GM18520 (cell line): Measurements from ENCODE around the gene PIGS.
A peak's percentile ranks its signal among the peaks of the same experiment; 100 is the strongest.
"Not testable (repeated sequence)": the region's sequence is repeated elsewhere in the genome, so short reads cannot be mapped to it uniquely, and the experiment has no call there.

Experiments
- ATAC-seq: cut with Tn5 transposase; IDR thresholded peaks from one replicate; pipeline ENCODE4 v1.9.1; 2021; ENCODE audit not compliant: unreplicated experiment

PIGS gene

GRCh38 chr17:28579526-28579925, 8.2 kb upstream of the PIGS start:
- ATAC-seq, result no peak

GRCh38 chr17:28578246-28579195, 7.2 kb upstream of the PIGS start:
- no peak for ATAC-seq

GRCh38 chr17:28577466-28577824, 6.1 kb upstream of the PIGS start:
- ATAC-seq, result no peak

- peak; percentile 82 for ATAC-seq
Observed at GRCh38 chr17:28576758-28577465, 5.6 kb upstream of the PIGS start, which contains the start of gene ALDOC. Gene ALDOC (minus strand): TSS chr17:28576895. CDS start chr17:28575532, 1,363 bp downstream.

- ATAC-seq, result not testable (repeated sequence)
Observed at GRCh38 chr17:28576016-28576415, 4.7 kb upstream of the PIGS start.

- no peak for ATAC-seq
Observed at GRCh38 chr17:28575126-28575795, 3.9 kb upstream of the PIGS start.

- no peak for ATAC-seq
Observed at GRCh38 chr17:28574526-28574925, 3.2 kb upstream of the PIGS start.

GRCh38 chr17:28573966-28574480, 2.7 kb upstream of the PIGS start:
- ATAC-seq, result no peak

- no peak for ATAC-seq
Observed at GRCh38 chr17:28573521-28573920, 2.2 kb upstream of the PIGS start.

- no peak for ATAC-seq
Observed at GRCh38 chr17:28573040-28573380, 1.7 kb upstream of the PIGS start.

GRCh38 chr17:28572259-28573039, 1.1 kb upstream of the PIGS start:
- no peak for ATAC-seq

GRCh38 chr17:28570716-28571360, 486 bp downstream of the PIGS start:
- ATAC-seq, result no peak

GRCh38 chr17:28569446-28569845, 1.9 kb downstream of the PIGS start:
- ATAC-seq, result no peak

- ATAC-seq, result no peak
Observed at GRCh38 chr17:28567604-28568003, 3.7 kb downstream of the PIGS start.

- no peak for ATAC-seq
Observed at GRCh38 chr17:28563475-28563874, 7.8 kb downstream of the PIGS start.

- no peak for ATAC-seq
Observed at GRCh38 chr17:28555022-28555421, 16.3 kb downstream of the PIGS start.

- ATAC-seq, result no peak
Observed at GRCh38 chr17:28554565-28554964, 16.8 kb downstream of the PIGS start.

- ATAC-seq, result no peak
Observed at GRCh38 chr17:28553000-28553505, 18.3 kb downstream of the PIGS start.

GRCh38 chr17:28552176-28552999, 18.9 kb downstream of the PIGS start, which contains the start of gene UNC119:
Gene UNC119 (minus strand): TSS chr17:28552624. CDS start chr17:28552557, 67 bp downstream.
- ATAC-seq, result peak; percentile 44
